Transverse colon (tissue), 3 donors: Measurements from ENCODE around the gene RBP5.

Experiments used
- POLR2A ChIP-seq: fragments of 450-650 bp; IDR thresholded peaks from one replicate; pipeline ENCODE4 v1.6.1; 2016; ENCODE audit warnings: antibody characterized with exemption, mild to moderate bottlenecking, moderate library complexity
- POLR2AphosphoS5 ChIP-seq, 3 donors: sonication (generic); formaldehyde crosslinking; IDR thresholded peaks; one replicate each; pipeline ENCODE4 v1.6.1; 2016; ENCODE audit warnings: antibody characterized with exemption in 3 of 3

DNA sequence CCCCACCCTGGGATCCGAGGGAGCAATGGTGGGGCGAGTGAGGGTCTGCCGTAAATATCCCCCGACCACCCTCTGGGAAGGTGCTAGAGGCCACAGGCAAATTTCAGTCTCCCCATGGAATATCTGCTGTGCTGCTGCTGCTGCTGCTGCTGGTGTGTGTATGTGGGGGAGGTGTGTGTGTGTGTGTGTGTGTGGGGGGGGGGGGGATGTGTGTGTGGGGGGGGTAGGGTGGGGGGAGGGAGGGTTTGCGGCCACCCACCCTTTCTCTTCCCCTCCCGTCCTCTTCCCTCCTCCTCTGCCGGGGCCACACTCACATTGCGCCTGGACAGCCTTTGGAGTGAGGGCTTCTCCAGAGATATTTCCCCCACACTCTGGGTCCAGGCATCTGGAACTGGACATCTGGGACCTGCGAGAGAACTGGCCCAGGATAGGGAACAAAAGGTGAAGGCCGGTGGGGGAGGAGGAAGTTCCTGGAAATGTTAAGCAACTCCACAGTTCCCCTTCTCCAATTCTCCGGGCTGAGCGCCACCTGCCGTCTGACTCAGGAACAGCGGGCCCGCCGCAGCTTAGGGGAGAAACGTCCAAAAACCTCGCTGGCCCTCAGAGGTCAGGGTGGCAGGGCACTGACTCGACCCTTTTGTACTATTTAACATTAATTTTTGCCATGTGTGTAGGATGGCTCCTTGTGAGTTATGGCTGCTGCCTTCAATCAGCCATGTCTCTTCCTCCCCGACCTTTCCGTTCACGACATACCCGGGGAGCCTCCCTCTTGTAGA, 19.7 kb downstream of the RBP5 start, which contains the start of gene C1RL:
- TF ChIP-seq POLR2A = peak; percentile 47
- peak; percentile 61 to 86 (median 86) for TF ChIP-seq POLR2AphosphoS5 (IDR thresholded peaks at IDR 0.05)
